GM12878 (cell line): ENCODE data around the gene CAPN7. TPM values are rescaled to one million over a fixed set of nuclear protein-coding genes. Genes with fewer than 3 reads are reported as not detected.

Experiments
- BCL11A ChIP-seq: IDR thresholded peaks from 2 replicates; pipeline ENCODE4 v1.6.1; 2011; ENCODE audit warnings: low read depth, low read length
- CBX3 ChIP-seq: fragments of 200-600 bp; sonication (generic); IDR thresholded peaks from 2 replicates; pipeline ENCODE4 v1.6.1; 2016; ENCODE audit warnings: low read depth, borderline replicate concordance
- CREB1 ChIP-seq: IDR thresholded peaks from 2 replicates; pipeline ENCODE4 v1.6.1; 2012; ENCODE audit warnings: low read depth, mild to moderate bottlenecking, inconsistent platforms
- CREM ChIP-seq: IDR thresholded peaks from 2 replicates; pipeline ENCODE4 v1.6.1; 2014; ENCODE audit warnings: antibody characterized with exemption, low read depth
- MXI1 ChIP-seq: fragments of 150-350 bp; IDR thresholded peaks from 2 replicates; pipeline ENCODE4 v1.6.1; 2011; ENCODE audit warnings: low read depth, mild to moderate bottlenecking, inconsistent platforms, low read length, improper control_type of control experiment
- PAX5 ChIP-seq: IDR thresholded peaks from 2 replicates; pipeline ENCODE4 v1.6.1; 2011; ENCODE audit warnings: low read depth, low read length, borderline replicate concordance
- POLR2AphosphoS2 ChIP-seq: IDR thresholded peaks from 2 replicates; pipeline ENCODE4 v1.6.1; 2011; ENCODE audit warnings: low read depth, mild to moderate bottlenecking, low read length, improper control_type of control experiment, moderate library complexity
- RAD51 ChIP-seq: fragments of 450-650 bp; IDR thresholded peaks from 2 replicates; pipeline ENCODE4 v1.6.1; 2016; ENCODE audit warnings: moderate library complexity, mild to moderate bottlenecking, inconsistent platforms
- SIN3A ChIP-seq: IDR thresholded peaks from 2 replicates; pipeline ENCODE4 v1.6.1; 2012; ENCODE audit warnings: low read depth, low read length, improper control_type of control experiment
- SP1 ChIP-seq: IDR thresholded peaks from one replicate; pipeline ENCODE4 v1.6.1; 2011; ENCODE audit warnings: low read depth, low read length
- SRF ChIP-seq, 2 experiments: IDR thresholded peaks; 2 replicates each; pipeline ENCODE4 v1.6.1; 2011; ENCODE audit warnings: low read depth in 2 of 2, low read length in 2 of 2, mild to moderate bottlenecking in 1 of 2, moderate library complexity in 1 of 2
- SUPT20H ChIP-seq: IDR thresholded peaks from 2 replicates; pipeline ENCODE4 v1.6.1; 2011; ENCODE audit warnings: low read depth, mild to moderate bottlenecking, low read length, moderate library complexity, borderline replicate concordance; ENCODE audit not compliant: control insufficient read depth
- ZNF217 ChIP-seq: fragments of 450-650 bp; IDR thresholded peaks from 2 replicates; pipeline ENCODE4 v1.6.1; 2017; ENCODE audit warnings: antibody characterized with exemption, mild to moderate bottlenecking
- ZNF384 ChIP-seq: IDR thresholded peaks from 2 replicates; pipeline ENCODE4 v1.6.1; 2012; ENCODE audit warnings: low read depth, mild to moderate bottlenecking, low read length, improper control_type of control experiment, borderline replicate concordance
- polyA plus RNA-seq, 11 experiments: library from polyadenylated mRNA; depleted of rRNA in 4 of 11; unstranded in 6 of 11; stranded (reverse) in 5 of 11; fragments of >200 nt; fragmentation: Nextera tagmentation in 4 of 11; fragmentation: Illumina TruSeq in 1 of 11; extraction: Ambion mirVana in 4 of 11; extraction: Trizol in 1 of 11; gene quantifications; 1 replicate in 1 of 11; 2 replicates in 10 of 11; pipeline versions ENCODE4 v1.2.1 to v1.2.3, GENCODE V29; 2011 to 2016; ENCODE audit warnings: inconsistent platforms in 2 of 11, missing spikeins in 2 of 11, low read depth in 1 of 11
- total RNA-seq, 4 experiments: library from RNA; depleted of rRNA in 3 of 4; stranded (reverse); fragments of >200 nt in 3 of 4; fragmentation: Illumina TruSeq in 1 of 4; extraction: Trizol in 1 of 4; gene quantifications; 2 replicates each; pipeline versions ENCODE4 v1.2.1 to v1.2.3, GENCODE V29; 2013 to 2021
- TF ChIP-seq, protein P1 (sequence below): fragments of 450-650 bp; formaldehyde crosslinking; IDR thresholded peaks from 2 replicates; pipeline ENCODE4 v1.4.0; 2020; ENCODE audit warnings: mild to moderate bottlenecking, moderate library complexity
- TF ChIP-seq, protein P2 (sequence below): fragments of 150-350 bp; IDR thresholded peaks from 2 replicates; pipeline ENCODE4 v1.6.1; 2014; ENCODE audit warnings: mild to moderate bottlenecking, low read depth, low read length
- TF ChIP-seq, protein P3 (sequence below): fragments of 450-650 bp; IDR thresholded peaks from 2 replicates; pipeline ENCODE4 v1.6.1; 2017; ENCODE audit warnings: mild to moderate bottlenecking, low read depth, inconsistent platforms; ENCODE audit not compliant: poor library complexity, severe bottlenecking
- TF ChIP-seq, protein P4 (sequence below): IDR thresholded peaks from 2 replicates; pipeline ENCODE4 v1.6.1; 2012; ENCODE audit warnings: low read depth, low read length, improper control_type of control experiment
- TF ChIP-seq, protein P5 (sequence below): IDR thresholded peaks from 2 replicates; pipeline ENCODE4 v1.6.1; 2011; ENCODE audit warnings: low read depth, mild to moderate bottlenecking, low read length, moderate library complexity, borderline replicate concordance; ENCODE audit errors: extremely low read depth
- TF ChIP-seq, protein P6 (sequence below), 3 experiments: IDR thresholded peaks in 2 of 3; conservative IDR thresholded peaks in 1 of 3; 2 replicates each; pipeline ENCODE4 v1.5.1; 2011; ENCODE audit warnings: low read depth in 3 of 3, low read length in 3 of 3, mild to moderate bottlenecking in 3 of 3, control low read depth in 2 of 3, moderate library complexity in 2 of 3, inconsistent platforms in 1 of 3, mixed read lengths in 1 of 3; ENCODE audit not compliant: control insufficient read depth in 2 of 3, insufficient read depth in 1 of 3; ENCODE audit errors: extremely low read depth in 1 of 3

Gene CAPN7
- total and polyA plus RNA-seq, 10 of the 15 experiments (the other 5 are each of a cell fraction or from before 2014, with no cell fraction given) = 5.3 to 27.0 (median 18.2) TPM

DNA sequence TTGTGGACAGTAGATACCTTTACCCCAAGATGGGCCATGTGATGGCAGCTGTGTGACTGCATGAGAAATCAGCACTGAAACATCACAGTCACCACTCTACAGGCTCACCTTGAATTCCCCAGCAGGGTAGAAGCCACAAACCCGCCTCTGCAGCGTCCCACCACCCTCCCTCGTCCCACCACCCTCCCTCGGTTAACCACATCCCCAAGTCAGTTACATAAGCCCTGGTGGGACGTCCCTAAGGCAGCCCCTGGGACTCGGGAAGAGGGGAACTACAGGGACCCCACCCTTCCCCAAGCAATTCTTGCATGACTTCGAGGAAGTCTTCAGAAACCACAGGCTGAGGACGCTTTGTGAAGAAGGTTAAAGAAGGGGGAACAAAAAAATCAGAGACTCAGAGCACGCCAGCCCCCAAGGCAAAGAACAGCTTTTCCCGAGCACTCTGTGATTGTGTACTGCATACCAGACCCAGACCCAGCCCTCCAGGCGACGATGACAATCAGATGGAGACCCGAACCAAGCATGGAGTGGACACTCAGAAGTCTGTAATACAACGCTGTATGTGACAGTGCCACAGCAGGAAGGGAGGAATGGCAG lies 65.8 kb downstream of the CAPN7 start (continued):
- TF ChIP-seq, protein P1, sequence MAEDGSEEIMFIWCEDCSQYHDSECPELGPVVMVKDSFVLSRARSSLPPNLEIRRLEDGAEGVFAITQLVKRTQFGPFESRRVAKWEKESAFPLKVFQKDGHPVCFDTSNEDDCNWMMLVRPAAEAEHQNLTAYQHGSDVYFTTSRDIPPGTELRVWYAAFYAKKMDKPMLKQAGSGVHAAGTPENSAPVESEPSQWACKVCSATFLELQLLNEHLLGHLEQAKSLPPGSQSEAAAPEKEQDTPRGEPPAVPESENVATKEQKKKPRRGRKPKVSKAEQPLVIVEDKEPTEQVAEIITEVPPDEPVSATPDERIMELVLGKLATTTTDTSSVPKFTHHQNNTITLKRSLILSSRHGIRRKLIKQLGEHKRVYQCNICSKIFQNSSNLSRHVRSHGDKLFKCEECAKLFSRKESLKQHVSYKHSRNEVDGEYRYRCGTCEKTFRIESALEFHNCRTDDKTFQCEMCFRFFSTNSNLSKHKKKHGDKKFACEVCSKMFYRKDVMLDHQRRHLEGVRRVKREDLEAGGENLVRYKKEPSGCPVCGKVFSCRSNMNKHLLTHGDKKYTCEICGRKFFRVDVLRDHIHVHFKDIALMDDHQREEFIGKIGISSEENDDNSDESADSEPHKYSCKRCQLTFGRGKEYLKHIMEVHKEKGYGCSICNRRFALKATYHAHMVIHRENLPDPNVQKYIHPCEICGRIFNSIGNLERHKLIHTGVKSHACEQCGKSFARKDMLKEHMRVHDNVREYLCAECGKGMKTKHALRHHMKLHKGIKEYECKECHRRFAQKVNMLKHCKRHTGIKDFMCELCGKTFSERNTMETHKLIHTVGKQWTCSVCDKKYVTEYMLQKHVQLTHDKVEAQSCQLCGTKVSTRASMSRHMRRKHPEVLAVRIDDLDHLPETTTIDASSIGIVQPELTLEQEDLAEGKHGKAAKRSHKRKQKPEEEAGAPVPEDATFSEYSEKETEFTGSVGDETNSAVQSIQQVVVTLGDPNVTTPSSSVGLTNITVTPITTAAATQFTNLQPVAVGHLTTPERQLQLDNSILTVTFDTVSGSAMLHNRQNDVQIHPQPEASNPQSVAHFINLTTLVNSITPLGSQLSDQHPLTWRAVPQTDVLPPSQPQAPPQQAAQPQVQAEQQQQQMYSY (CRISPR knock-in tag) = no peak
- peak; percentile 71; the same call in 1 of the 2 replicates for TF ChIP-seq CREM
- TF ChIP-seq CREB1 = peak; percentile 72
- TF ChIP-seq, protein P2, sequence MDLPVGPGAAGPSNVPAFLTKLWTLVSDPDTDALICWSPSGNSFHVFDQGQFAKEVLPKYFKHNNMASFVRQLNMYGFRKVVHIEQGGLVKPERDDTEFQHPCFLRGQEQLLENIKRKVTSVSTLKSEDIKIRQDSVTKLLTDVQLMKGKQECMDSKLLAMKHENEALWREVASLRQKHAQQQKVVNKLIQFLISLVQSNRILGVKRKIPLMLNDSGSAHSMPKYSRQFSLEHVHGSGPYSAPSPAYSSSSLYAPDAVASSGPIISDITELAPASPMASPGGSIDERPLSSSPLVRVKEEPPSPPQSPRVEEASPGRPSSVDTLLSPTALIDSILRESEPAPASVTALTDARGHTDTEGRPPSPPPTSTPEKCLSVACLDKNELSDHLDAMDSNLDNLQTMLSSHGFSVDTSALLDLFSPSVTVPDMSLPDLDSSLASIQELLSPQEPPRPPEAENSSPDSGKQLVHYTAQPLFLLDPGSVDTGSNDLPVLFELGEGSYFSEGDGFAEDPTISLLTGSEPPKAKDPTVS = no peak
- peak; percentile 82; the same call in 1 of the 2 replicates for TF ChIP-seq BCL11A
- no peak for TF ChIP-seq ZNF384
- TF ChIP-seq ZNF217 = no peak
- TF ChIP-seq CBX3 = no peak
- TF ChIP-seq RAD51 = peak; percentile 73
- TF ChIP-seq PAX5 = peak; percentile 90
- peak; percentile 32 for TF ChIP-seq SP1
- no peak for TF ChIP-seq SRF (IDR thresholded peaks at IDR 0.05; ENCODE audit: low read depth in 2 of 2, low read length in 2 of 2)
- no peak for TF ChIP-seq POLR2AphosphoS2
- peak; percentile 60; the same call in 1 of the 2 replicates for TF ChIP-seq MXI1
- TF ChIP-seq, protein P3, sequence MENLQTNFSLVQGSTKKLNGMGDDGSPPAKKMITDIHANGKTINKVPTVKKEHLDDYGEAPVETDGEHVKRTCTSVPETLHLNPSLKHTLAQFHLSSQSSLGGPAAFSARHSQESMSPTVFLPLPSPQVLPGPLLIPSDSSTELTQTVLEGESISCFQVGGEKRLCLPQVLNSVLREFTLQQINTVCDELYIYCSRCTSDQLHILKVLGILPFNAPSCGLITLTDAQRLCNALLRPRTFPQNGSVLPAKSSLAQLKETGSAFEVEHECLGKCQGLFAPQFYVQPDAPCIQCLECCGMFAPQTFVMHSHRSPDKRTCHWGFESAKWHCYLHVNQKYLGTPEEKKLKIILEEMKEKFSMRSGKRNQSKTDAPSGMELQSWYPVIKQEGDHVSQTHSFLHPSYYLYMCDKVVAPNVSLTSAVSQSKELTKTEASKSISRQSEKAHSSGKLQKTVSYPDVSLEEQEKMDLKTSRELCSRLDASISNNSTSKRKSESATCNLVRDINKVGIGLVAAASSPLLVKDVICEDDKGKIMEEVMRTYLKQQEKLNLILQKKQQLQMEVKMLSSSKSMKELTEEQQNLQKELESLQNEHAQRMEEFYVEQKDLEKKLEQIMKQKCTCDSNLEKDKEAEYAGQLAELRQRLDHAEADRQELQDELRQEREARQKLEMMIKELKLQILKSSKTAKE = no peak
- no peak for TF ChIP-seq SUPT20H
- TF ChIP-seq, protein P4, sequence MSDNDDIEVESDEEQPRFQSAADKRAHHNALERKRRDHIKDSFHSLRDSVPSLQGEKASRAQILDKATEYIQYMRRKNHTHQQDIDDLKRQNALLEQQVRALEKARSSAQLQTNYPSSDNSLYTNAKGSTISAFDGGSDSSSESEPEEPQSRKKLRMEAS = no peak; the same call in 1 of the 2 replicates
- TF ChIP-seq, protein P5, sequence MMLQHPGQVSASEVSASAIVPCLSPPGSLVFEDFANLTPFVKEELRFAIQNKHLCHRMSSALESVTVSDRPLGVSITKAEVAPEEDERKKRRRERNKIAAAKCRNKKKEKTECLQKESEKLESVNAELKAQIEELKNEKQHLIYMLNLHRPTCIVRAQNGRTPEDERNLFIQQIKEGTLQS = no peak
- TF ChIP-seq, protein P6, sequence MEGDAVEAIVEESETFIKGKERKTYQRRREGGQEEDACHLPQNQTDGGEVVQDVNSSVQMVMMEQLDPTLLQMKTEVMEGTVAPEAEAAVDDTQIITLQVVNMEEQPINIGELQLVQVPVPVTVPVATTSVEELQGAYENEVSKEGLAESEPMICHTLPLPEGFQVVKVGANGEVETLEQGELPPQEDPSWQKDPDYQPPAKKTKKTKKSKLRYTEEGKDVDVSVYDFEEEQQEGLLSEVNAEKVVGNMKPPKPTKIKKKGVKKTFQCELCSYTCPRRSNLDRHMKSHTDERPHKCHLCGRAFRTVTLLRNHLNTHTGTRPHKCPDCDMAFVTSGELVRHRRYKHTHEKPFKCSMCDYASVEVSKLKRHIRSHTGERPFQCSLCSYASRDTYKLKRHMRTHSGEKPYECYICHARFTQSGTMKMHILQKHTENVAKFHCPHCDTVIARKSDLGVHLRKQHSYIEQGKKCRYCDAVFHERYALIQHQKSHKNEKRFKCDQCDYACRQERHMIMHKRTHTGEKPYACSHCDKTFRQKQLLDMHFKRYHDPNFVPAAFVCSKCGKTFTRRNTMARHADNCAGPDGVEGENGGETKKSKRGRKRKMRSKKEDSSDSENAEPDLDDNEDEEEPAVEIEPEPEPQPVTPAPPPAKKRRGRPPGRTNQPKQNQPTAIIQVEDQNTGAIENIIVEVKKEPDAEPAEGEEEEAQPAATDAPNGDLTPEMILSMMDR (IDR thresholded peaks at IDR 0.05 in 2 of 3, conservative IDR thresholded peaks at IDR 0.05 in 1 of 3; ENCODE audit: control insufficient read depth in 2 of 3, extremely low read depth in 1 of 3, insufficient read depth in 1 of 3, low read depth in 3 of 3, low read length in 3 of 3) = peak in 1 of 3 experiments; percentile 27; a peak in 1 of 6 replicates
- no peak for TF ChIP-seq SIN3A
